Prostate gland (tissue), 2 donors: ENCODE results near the gene CRTC3. TPM values are rescaled to one million over a fixed set of nuclear protein-coding genes. Genes with fewer than 3 reads are reported as not detected.

Source experiments
- DNase-seq: peaks from one replicate; pipeline ENCODE4 v3.0.0-alpha.2; 2019; ENCODE audit warnings: low spot score
- H3K27ac ChIP-seq, 2 donors: fragments of 200-600 bp; sonication (generic); 2 replicates each; pipeline ENCODE4 v1.5.1; 2017 to 2019
- H3K27me3 ChIP-seq: fragments of 200-600 bp; sonication (generic); replicated peaks from 2 replicates; pipeline ENCODE4 v1.5.1; 2019; ENCODE audit not compliant: insufficient read depth
- H3K36me3 ChIP-seq, 2 donors: fragments of 200-600 bp; sonication (generic); 1 replicate in 1 of 2; 2 replicates in 1 of 2; pipeline versions ENCODE4 v1.5.1 to v1.8.1; 2017 to 2019
- H3K4me1 ChIP-seq: fragments of 200-600 bp; sonication (generic); replicated peaks from 2 replicates; pipeline ENCODE4 v1.5.1; 2019
- H3K4me3 ChIP-seq, 2 donors: fragments of 200-600 bp; sonication (generic); 2 replicates each; pipeline ENCODE4 v1.5.1; 2017 to 2019
- H3K9me3 ChIP-seq: fragments of 200-600 bp; sonication (generic); 2 replicates; pipeline ENCODE4 v1.5.1; 2017
- POLR2A ChIP-seq: fragments of 450-650 bp; IDR thresholded peaks from one replicate; pipeline ENCODE4 v1.6.1; 2016; ENCODE audit warnings: antibody characterized with exemption, mild to moderate bottlenecking
- POLR2AphosphoS5 ChIP-seq: sonication (generic); formaldehyde crosslinking; IDR thresholded peaks from one replicate; pipeline ENCODE4 v1.6.1; 2017; ENCODE audit warnings: antibody characterized with exemption
- WGBS: methylation state at CpG from one replicate; pipeline ENCODE4 v1.1.5; 2018; 5-methylcytosine and 5-hydroxymethylcytosine counted together
- intact Hi-C: fragments of 100-400 bp; cut with DNase I; formaldehyde crosslinking; loops from one replicate; pipeline ENCODE4 v1.14.2; 2022
- total RNA-seq, 2 donors: library from RNA; depleted of rRNA; stranded (reverse); fragments of >200 nt; gene quantifications; one replicate each; pipeline ENCODE4 v1.1.0, GENCODE V29; 2016
- TF ChIP-seq, protein P1 (sequence below), 4 experiments: fragments of 200-600 bp in 2 of 4; fragments of 450-650 bp in 2 of 4; sonication (generic) in 2 of 4; IDR thresholded peaks; 1 replicate in 3 of 4; 2 replicates in 1 of 4; pipeline ENCODE4 v1.5.1; 2016 to 2019; ENCODE audit warnings: antibody characterized with exemption in 4 of 4, mild to moderate bottlenecking in 2 of 4, moderate library complexity in 2 of 4

The CRTC3 gene
- total RNA-seq, 2 donors from 2014 or later = 26.6 to 87.8 TPM

DNA sequence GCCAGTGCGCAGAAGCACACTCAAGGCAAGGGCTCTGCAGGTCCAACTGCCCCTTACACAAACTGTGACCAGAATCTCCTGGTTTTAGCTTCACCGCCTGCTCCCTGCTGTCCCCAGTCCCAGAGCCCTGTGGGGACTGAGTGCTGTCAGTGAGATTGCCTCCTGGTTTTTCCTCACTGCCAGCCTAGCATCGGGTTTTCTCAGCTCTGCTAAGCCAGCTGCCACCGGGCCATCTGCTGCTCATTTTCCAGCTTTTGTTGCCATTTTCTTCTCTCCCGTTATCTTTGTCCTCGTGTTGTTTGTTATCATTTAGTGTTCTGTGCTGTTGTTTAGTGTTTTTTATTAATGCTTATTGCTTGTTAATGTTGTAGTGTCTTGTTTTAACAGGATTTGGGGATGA, 108.0 kb downstream of the CRTC3 start:
- TF ChIP-seq POLR2AphosphoS5 = no peak
- TF ChIP-seq, protein P1, sequence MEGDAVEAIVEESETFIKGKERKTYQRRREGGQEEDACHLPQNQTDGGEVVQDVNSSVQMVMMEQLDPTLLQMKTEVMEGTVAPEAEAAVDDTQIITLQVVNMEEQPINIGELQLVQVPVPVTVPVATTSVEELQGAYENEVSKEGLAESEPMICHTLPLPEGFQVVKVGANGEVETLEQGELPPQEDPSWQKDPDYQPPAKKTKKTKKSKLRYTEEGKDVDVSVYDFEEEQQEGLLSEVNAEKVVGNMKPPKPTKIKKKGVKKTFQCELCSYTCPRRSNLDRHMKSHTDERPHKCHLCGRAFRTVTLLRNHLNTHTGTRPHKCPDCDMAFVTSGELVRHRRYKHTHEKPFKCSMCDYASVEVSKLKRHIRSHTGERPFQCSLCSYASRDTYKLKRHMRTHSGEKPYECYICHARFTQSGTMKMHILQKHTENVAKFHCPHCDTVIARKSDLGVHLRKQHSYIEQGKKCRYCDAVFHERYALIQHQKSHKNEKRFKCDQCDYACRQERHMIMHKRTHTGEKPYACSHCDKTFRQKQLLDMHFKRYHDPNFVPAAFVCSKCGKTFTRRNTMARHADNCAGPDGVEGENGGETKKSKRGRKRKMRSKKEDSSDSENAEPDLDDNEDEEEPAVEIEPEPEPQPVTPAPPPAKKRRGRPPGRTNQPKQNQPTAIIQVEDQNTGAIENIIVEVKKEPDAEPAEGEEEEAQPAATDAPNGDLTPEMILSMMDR (IDR thresholded peaks at IDR 0.05) = no peak
- TF ChIP-seq POLR2A = no peak
- Histone ChIP-seq H3K9me3 (no peaks in the 10 kb centered on the region), H3K27ac (no peak overlapping the region), H3K4me1 (no peaks in the 10 kb centered on the region), H3K27me3 (no peaks in the 10 kb centered on the region), H3K4me3 (no peak overlapping the region), H3K36me3 (peaks cover 6 to 25% of the 10 kb centered on the region in 2 donors)
- 84% methylated on average over 6 of the region's 6 CpGs for WGBS
- no peak for DNase-seq
- intact Hi-C loops = no loop called here

DNA sequence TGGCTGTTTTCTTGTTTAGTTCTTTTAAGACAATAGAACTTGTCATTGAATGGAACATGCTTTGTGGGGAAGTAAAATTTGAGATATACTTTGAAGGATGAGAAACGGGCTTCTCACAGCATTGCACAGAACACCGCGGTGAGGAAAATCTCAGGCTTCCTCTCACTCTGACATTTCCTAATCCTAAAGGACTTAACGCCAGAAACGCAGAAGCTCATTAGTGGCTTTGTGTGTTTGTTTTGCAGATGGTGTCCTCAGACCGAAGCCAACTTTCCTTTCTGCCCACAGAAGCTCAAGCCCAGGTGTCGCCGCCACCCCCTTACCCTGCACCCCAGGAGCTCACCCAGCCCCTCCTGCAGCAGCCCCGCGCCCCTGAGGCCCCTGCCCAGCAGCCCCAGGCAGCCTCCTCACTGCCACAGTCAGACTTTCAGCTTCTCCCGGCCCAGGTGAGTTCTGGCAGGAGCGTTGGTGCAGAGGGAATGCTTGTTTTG, 108.5 kb downstream of the CRTC3 start:
- DNase-seq = no peak
- no peak for TF ChIP-seq POLR2AphosphoS5
- TF ChIP-seq POLR2A = no peak
- TF ChIP-seq, protein P1 (IDR thresholded peaks at IDR 0.05) = no peak
- Histone ChIP-seq H3K27ac (no peak overlapping the region), H3K36me3 (peaks cover 6 to 28% of the 10 kb centered on the region in 2 donors), H3K9me3 (no peaks in the 10 kb centered on the region), H3K4me1 (no peaks in the 10 kb centered on the region), H3K27me3 (no peaks in the 10 kb centered on the region), H3K4me3 (no peak overlapping the region)
- intact Hi-C loops = no loop called here
- 68% methylated on average over 12 of the region's 12 CpGs for WGBS

DNA sequence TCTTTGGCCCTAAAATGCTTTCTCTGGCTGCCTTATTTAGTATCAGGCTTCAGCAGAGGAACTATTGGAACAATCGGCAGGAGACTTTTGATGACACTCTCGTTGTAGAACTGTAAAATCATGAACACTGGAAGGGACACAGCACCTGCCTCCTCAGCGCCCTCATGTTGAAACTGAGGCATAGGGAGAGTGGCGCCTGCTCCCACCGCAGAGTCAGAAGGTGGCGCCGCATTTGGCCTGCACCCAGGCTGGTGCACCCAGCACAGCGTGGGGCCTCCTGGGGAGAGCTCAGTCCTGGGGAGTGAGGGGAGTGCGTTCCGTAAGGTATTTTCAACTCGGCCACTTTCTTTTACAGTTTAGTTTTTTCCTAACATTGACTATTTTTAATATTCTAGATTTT, 109.2 kb downstream of the CRTC3 start:
- DNase-seq = no peak
- 86% methylated on average over 11 of the region's 11 CpGs for WGBS
- TF ChIP-seq, protein P1 (IDR thresholded peaks at IDR 0.05) = no peak
- TF ChIP-seq POLR2A = no peak
- TF ChIP-seq POLR2AphosphoS5 = no peak
- H3K4me1 ChIP-seq = no peaks in the 10 kb centered on the region
- H3K27me3 ChIP-seq = no peaks in the 10 kb centered on the region
- H3K27ac ChIP-seq = no peak overlapping the region
- no peak overlapping the region for H3K4me3 ChIP-seq
- no peaks in the 10 kb centered on the region for H3K9me3 ChIP-seq
- H3K36me3 ChIP-seq = peaks cover 6 to 28% of the 10 kb centered on the region in 2 donors
- intact Hi-C loops = no loop called here

DNA sequence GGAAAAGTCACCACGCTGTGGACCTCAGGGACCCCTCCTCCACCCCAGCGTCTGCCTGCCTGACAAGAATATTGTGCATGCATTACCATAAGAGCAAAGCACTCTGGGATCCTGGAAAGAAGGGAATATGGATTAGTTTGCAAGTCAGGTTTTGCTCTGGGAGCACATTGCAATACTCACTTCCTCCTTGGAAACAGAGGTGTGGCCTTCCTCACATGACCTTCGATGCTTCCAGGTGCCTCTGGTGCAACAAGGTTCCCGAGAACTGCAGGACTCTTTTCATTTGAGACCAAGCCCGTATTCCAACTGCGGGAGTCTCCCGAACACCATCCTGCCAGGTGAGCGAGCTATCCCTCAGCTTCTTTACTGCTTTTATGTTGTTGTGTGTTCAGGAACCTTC, 111.1 kb downstream of the CRTC3 start:
- H3K9me3 ChIP-seq = no peaks in the 10 kb centered on the region
- H3K27ac ChIP-seq = no peak overlapping the region
- no peak for DNase-seq
- 97% methylated on average over 8 of the region's 8 CpGs for WGBS
- H3K4me1 ChIP-seq = no peaks in the 10 kb centered on the region
- intact Hi-C loops = no loop called here
- peaks cover 6 to 22% of the 10 kb centered on the region in 2 donors for H3K36me3 ChIP-seq
- no peak overlapping the region for H3K4me3 ChIP-seq
- TF ChIP-seq POLR2A (no peak), POLR2AphosphoS5 (no peak)
- TF ChIP-seq, protein P1 (IDR thresholded peaks at IDR 0.05) = no peak
- H3K27me3 ChIP-seq = no peaks in the 10 kb centered on the region

DNA sequence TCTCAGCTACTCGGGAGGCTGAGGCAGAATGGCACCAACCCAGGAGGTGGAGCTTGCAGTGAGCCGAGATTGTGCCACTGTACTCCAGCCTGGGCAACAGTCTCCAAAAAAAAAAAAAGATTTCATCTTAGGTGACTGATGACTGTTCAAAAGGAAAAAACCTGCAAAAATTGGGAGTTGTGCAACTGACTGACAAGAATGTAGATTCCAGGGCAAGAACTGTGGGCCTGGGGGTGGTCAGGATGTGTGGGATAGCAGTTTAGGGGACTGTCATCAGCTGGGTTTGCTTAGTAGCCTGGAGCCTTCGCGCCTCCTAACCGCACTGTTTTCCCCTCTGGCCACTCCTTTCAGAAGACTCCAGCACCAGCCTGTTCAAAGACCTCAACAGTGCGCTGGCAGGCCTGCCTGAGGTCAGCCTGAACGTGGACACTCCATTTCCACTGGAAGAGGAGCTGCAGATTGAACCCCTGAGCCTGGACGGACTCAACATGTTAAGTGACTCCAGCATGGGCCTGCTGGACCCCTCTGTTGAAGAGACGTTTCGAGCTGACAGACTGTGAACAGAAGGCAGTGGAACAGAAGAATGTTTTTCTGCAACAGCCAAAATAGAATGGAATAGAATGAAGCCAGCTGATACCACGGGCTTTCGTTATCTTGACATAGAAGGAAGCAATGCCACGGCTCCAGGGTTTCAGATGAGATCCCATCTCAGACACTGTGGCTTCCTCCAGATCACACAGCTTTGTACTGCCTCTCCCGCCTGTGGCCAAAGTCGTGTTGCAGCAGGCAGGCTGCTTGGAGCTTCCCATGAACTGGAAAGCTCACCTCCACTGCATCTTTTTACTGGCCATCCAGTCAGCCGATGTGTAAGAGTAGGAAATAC, 112.1 kb downstream of the CRTC3 start:
- Histone ChIP-seq H3K36me3 (peaks cover 6 to 22% of the 10 kb centered on the region in 2 donors), H3K27ac (no peak overlapping the region), H3K9me3 (no peaks in the 10 kb centered on the region), H3K4me3 (no peak overlapping the region), H3K27me3 (no peaks in the 10 kb centered on the region), H3K4me1 (no peaks in the 10 kb centered on the region)
- WGBS = 74% methylated on average over 16 of the region's 16 CpGs
- intact Hi-C loops = no loop called here
- DNase-seq = no peak
- no peak for TF ChIP-seq POLR2AphosphoS5
- TF ChIP-seq, protein P1 (IDR thresholded peaks at IDR 0.05) = no peak
- TF ChIP-seq POLR2A = no peak
